Kidney epithelial cell (primary cell): ENCODE data around the gene C1R. TPM values are rescaled to one million over a fixed set of nuclear protein-coding genes. Genes with fewer than 3 reads are reported as not detected.
A peak's percentile ranks its signal among the peaks of the same experiment; 100 is the strongest.

ENCODE experiments used
- DNase-seq: peaks from one replicate; pipeline ENCODE4 v3.0.0-alpha.2; 2010; ENCODE audit warnings: low read depth
- H3K27me3 ChIP-seq: 2 replicates; pipeline ENCODE4 v1.6.0; 2011; ENCODE audit warnings: low read length; ENCODE audit not compliant: control insufficient read depth, insufficient read depth
- H3K36me3 ChIP-seq: 2 replicates; pipeline ENCODE4 v1.5.1; 2011; ENCODE audit warnings: low read length; ENCODE audit not compliant: control insufficient read depth, insufficient read depth
- H3K4me3 ChIP-seq: 2 replicates; pipeline ENCODE4 v1.5.1; 2011; ENCODE audit warnings: low read depth, mild to moderate bottlenecking, control low read depth, low read length
- CTCF ChIP-seq: IDR thresholded peaks from 2 replicates; pipeline ENCODE4 v1.5.1; 2011; ENCODE audit warnings: mild to moderate bottlenecking, moderate library complexity, low read length, control low read depth, inconsistent platforms; ENCODE audit not compliant: insufficient read depth, poor library complexity, severe bottlenecking
- total RNA-seq: library from RNA; depleted of rRNA; stranded (reverse); fragments of >200 nt; gene quantifications from 2 replicates; pipeline ENCODE4 v1.2.3, GENCODE V29; 2015

The C1R gene
- total RNA-seq, 1 donor from 2014 or later, result 13.5 TPM

GRCh38 chr12:7092986-7093460 lies 778 bp upstream of the C1R start:
- TF ChIP-seq CTCF, result no peak
- Histone ChIP-seq H3K4me3 (no peak overlapping the region), H3K36me3 (no peaks in the 10 kb centered on the region), H3K27me3 (peaks cover 8% of the 10 kb centered on the region)
- DNase-seq, result no peak

GRCh38 chr12:7091660-7092228 lies 501 bp downstream of the C1R start:
- no peak for DNase-seq
- TF ChIP-seq CTCF, result no peak
- H3K36me3 ChIP-seq, result no peaks in the 10 kb centered on the region
- peaks cover 8% of the 10 kb centered on the region for H3K27me3 ChIP-seq
- H3K4me3 ChIP-seq, result peak overlapping the region; percentile 34

- no peak for DNase-seq
- peaks cover 8% of the 10 kb centered on the region for H3K27me3 ChIP-seq
- no peak for TF ChIP-seq CTCF
- H3K4me3 ChIP-seq, result no peak overlapping the region
- H3K36me3 ChIP-seq, result no peaks in the 10 kb centered on the region
These were observed 1.1 kb downstream of the C1R start for GRCh38 chr12:7091171-7091570.

- no peak for DNase-seq
- H3K27me3 ChIP-seq, result peaks cover 8% of the 10 kb centered on the region
- no peaks in the 10 kb centered on the region for H3K36me3 ChIP-seq
- TF ChIP-seq CTCF, result no peak
- no peak overlapping the region for H3K4me3 ChIP-seq
These were observed 1.8 kb downstream of the C1R start for GRCh38 chr12:7090222-7090998.

- no peak for DNase-seq
- no peak overlapping the region for H3K4me3 ChIP-seq
- TF ChIP-seq CTCF, result no peak
- H3K27me3 ChIP-seq, result peaks cover 8% of the 10 kb centered on the region
- H3K36me3 ChIP-seq, result no peaks in the 10 kb centered on the region
These were observed 2.9 kb downstream of the C1R start for GRCh38 chr12:7089196-7089871.
